ENCODE measurements around the gene SLC30A7.

GRCh38 chr1:100931716-100932115 is 35.8 kb downstream of the SLC30A7 start:
- TF ChIP-seq GATA2 (IDR thresholded peaks at IDR 0.05; ENCODE audit: low read depth, low read length): no peak
- TF ChIP-seq GATA3 (IDR thresholded peaks at IDR 0.05; ENCODE audit: low read depth, low read length): no peak
